ENCODE data around the gene TMPRSS2.

The TMPRSS2 gene

GRCh38 chr21:41487082-41487481 is 20.9 kb downstream of the TMPRSS2 start:
- no peak overlapping the region for H3K4me3 ChIP-seq (ENCODE audit: low read depth in 1 of 2, low read length in 2 of 2)
- H3K4me1 ChIP-seq (ENCODE audit: control insufficient read depth in 1 of 2, insufficient read depth in 2 of 2, low read length in 2 of 2): peaks cover 10 to 22% of the 10 kb centered on the region in 2 donors
- no peak overlapping the region for H3K27ac ChIP-seq (ENCODE audit: low read depth, low read length)
- H3K27me3 ChIP-seq (ENCODE audit: control insufficient read depth in 1 of 2, insufficient read depth in 2 of 2, low read length in 2 of 2): no peaks in the 10 kb centered on the region
- no peaks in the 10 kb centered on the region for H3K9me3 ChIP-seq (ENCODE audit: control insufficient read depth in 1 of 2, low read length in 2 of 2)
- H3K9ac ChIP-seq (ENCODE audit: low read depth in 1 of 2, low read length in 2 of 2): no peak overlapping the region
- H3K36me3 ChIP-seq (ENCODE audit: control insufficient read depth in 1 of 2, insufficient read depth in 2 of 2, low read length in 2 of 2): peaks cover 49 to 80% of the 10 kb centered on the region in 2 donors

DNA sequence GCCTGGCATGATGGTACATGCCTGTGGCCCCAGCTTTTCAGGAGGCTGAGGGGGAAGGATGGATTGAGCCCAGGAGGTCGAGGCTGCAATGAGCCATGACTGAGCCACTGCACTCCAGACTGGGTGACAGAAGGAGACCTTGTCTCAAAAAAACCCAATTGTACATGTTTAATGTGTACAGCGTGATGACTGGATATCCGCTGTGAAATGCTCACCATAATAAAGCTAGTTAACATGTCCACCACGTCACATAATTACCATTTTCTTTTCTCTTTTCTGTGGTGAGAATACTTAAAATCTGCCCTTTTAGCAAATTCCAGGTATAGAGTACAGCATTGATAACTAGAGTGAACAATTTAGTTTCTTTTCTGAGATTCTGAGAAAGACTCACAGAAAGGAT is 24.0 kb downstream of the TMPRSS2 start:
- H3K27ac ChIP-seq (ENCODE audit: low read depth, low read length): no peak overlapping the region
- H3K36me3 ChIP-seq (ENCODE audit: control insufficient read depth in 1 of 2, insufficient read depth in 2 of 2, low read length in 2 of 2): peaks cover 43 to 76% of the 10 kb centered on the region in 2 donors
- no peak overlapping the region for H3K9ac ChIP-seq (ENCODE audit: low read depth in 1 of 2, low read length in 2 of 2)
- no peaks in the 10 kb centered on the region for H3K9me3 ChIP-seq (ENCODE audit: control insufficient read depth in 1 of 2, low read length in 2 of 2)
- H3K4me1 ChIP-seq (ENCODE audit: control insufficient read depth in 1 of 2, insufficient read depth in 2 of 2, low read length in 2 of 2): peaks cover 34 to 48% of the 10 kb centered on the region in 2 donors
- no peaks in the 10 kb centered on the region for H3K27me3 ChIP-seq (ENCODE audit: control insufficient read depth in 1 of 2, insufficient read depth in 2 of 2, low read length in 2 of 2)
- H3K4me3 ChIP-seq (ENCODE audit: low read depth in 1 of 2, low read length in 2 of 2): no peak overlapping the region

GRCh38 chr21:41483415-41483814 is 24.5 kb downstream of the TMPRSS2 start:
- H3K27me3 ChIP-seq (ENCODE audit: control insufficient read depth in 1 of 2, insufficient read depth in 2 of 2, low read length in 2 of 2): no peaks in the 10 kb centered on the region
- no peak overlapping the region for H3K9ac ChIP-seq (ENCODE audit: low read depth in 1 of 2, low read length in 2 of 2)
- H3K4me3 ChIP-seq (ENCODE audit: low read depth in 1 of 2, low read length in 2 of 2): no peak overlapping the region
- no peak overlapping the region for H3K27ac ChIP-seq (ENCODE audit: low read depth, low read length)
- H3K4me1 ChIP-seq (ENCODE audit: control insufficient read depth in 1 of 2, insufficient read depth in 2 of 2, low read length in 2 of 2): peaks cover 40 to 53% of the 10 kb centered on the region in 2 donors
- no peaks in the 10 kb centered on the region for H3K9me3 ChIP-seq (ENCODE audit: control insufficient read depth in 1 of 2, low read length in 2 of 2)
- peaks cover 42 to 76% of the 10 kb centered on the region in 2 donors for H3K36me3 ChIP-seq (ENCODE audit: control insufficient read depth in 1 of 2, insufficient read depth in 2 of 2, low read length in 2 of 2)

- Histone ChIP-seq H3K9ac (ENCODE audit: low read depth in 1 of 2, low read length in 2 of 2) (no peak overlapping the region), H3K36me3 (ENCODE audit: control insufficient read depth in 1 of 2, insufficient read depth in 2 of 2, low read length in 2 of 2) (peaks cover 38 to 76% of the 10 kb centered on the region in 2 donors), H3K4me1 (ENCODE audit: control insufficient read depth in 1 of 2, insufficient read depth in 2 of 2, low read length in 2 of 2) (peaks cover 44 to 57% of the 10 kb centered on the region in 2 donors), H3K27me3 (ENCODE audit: control insufficient read depth in 1 of 2, insufficient read depth in 2 of 2, low read length in 2 of 2) (no peaks in the 10 kb centered on the region), H3K9me3 (ENCODE audit: control insufficient read depth in 1 of 2, low read length in 2 of 2) (no peaks in the 10 kb centered on the region), H3K4me3 (ENCODE audit: low read depth in 1 of 2, low read length in 2 of 2) (no peak overlapping the region), H3K27ac (ENCODE audit: low read depth, low read length) (no peak overlapping the region)
Measured at GRCh38 chr21:41482980-41483379, 25.0 kb downstream of the TMPRSS2 start.

DNA sequence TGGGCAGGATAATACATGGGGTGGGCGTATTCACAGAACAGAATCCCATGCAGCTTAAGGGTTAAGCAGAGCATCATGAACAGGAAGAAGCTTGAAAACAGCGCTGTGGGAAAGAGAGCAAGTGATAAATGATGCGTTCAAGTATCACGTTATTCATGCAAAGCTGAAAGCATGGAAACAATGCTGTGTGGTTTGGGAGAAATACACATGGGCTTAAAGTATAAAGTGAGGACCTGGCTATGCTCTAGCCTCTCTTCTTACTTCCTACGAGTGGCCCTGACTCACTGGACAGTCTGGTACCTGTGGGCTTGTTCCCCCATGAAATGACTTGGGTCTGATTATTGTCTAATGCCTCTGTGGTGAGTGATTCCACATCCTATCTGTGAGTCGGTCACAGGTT is 25.7 kb downstream of the TMPRSS2 start:
- H3K36me3 ChIP-seq (ENCODE audit: control insufficient read depth in 1 of 2, insufficient read depth in 2 of 2, low read length in 2 of 2): peaks cover 34 to 74% of the 10 kb centered on the region in 2 donors
- no peak overlapping the region for H3K27ac ChIP-seq (ENCODE audit: low read depth, low read length)
- H3K27me3 ChIP-seq (ENCODE audit: control insufficient read depth in 1 of 2, insufficient read depth in 2 of 2, low read length in 2 of 2): no peaks in the 10 kb centered on the region
- H3K4me1 ChIP-seq (ENCODE audit: control insufficient read depth in 1 of 2, insufficient read depth in 2 of 2, low read length in 2 of 2): peaks cover 50 to 64% of the 10 kb centered on the region in 2 donors
- H3K9me3 ChIP-seq (ENCODE audit: control insufficient read depth in 1 of 2, low read length in 2 of 2): no peaks in the 10 kb centered on the region
- no peak overlapping the region for H3K9ac ChIP-seq (ENCODE audit: low read depth in 1 of 2, low read length in 2 of 2)
- no peak overlapping the region for H3K4me3 ChIP-seq (ENCODE audit: low read depth in 1 of 2, low read length in 2 of 2)

DNA sequence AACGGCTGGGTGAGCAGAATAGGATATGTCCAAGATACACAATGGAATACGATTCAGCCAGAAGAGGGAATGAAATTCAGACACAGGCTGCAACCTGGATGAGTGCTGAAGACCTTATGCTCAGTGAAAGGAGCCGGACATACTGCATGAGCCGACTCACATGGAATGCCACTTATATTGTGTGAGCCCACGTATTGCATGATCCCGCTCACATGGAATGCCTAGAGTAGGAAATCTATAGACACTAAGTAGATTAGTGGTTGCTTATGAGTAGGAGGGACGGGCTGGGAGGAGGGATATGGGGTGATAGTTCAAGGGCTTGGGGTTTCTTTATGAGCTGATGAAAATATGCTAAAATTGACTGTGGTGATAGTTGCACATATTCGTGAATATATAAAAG is 26.8 kb downstream of the TMPRSS2 start:
- peaks cover 28 to 74% of the 10 kb centered on the region in 2 donors for H3K36me3 ChIP-seq (ENCODE audit: control insufficient read depth in 1 of 2, insufficient read depth in 2 of 2, low read length in 2 of 2)
- H3K4me3 ChIP-seq (ENCODE audit: low read depth in 1 of 2, low read length in 2 of 2): no peak overlapping the region
- H3K27ac ChIP-seq (ENCODE audit: low read depth, low read length): no peak overlapping the region
- H3K9ac ChIP-seq (ENCODE audit: low read depth in 1 of 2, low read length in 2 of 2): no peak overlapping the region
- no peaks in the 10 kb centered on the region for H3K9me3 ChIP-seq (ENCODE audit: control insufficient read depth in 1 of 2, low read length in 2 of 2)
- H3K4me1 ChIP-seq (ENCODE audit: control insufficient read depth in 1 of 2, insufficient read depth in 2 of 2, low read length in 2 of 2): peaks cover 51 to 61% of the 10 kb centered on the region in 2 donors
- no peaks in the 10 kb centered on the region for H3K27me3 ChIP-seq (ENCODE audit: control insufficient read depth in 1 of 2, insufficient read depth in 2 of 2, low read length in 2 of 2)

GRCh38 chr21:41480086-41480690 is 27.8 kb downstream of the TMPRSS2 start:
- no peaks in the 10 kb centered on the region for H3K9me3 ChIP-seq (ENCODE audit: control insufficient read depth in 1 of 2, low read length in 2 of 2)
- H3K27ac ChIP-seq (ENCODE audit: low read depth, low read length): peak overlapping the region; percentile 46
- peaks cover 28 to 70% of the 10 kb centered on the region in 2 donors for H3K36me3 ChIP-seq (ENCODE audit: control insufficient read depth in 1 of 2, insufficient read depth in 2 of 2, low read length in 2 of 2)
- no peak overlapping the region for H3K9ac ChIP-seq (ENCODE audit: low read depth in 1 of 2, low read length in 2 of 2)
- H3K4me1 ChIP-seq (ENCODE audit: control insufficient read depth in 1 of 2, insufficient read depth in 2 of 2, low read length in 2 of 2): peaks cover 51 to 61% of the 10 kb centered on the region in 2 donors
- peak overlapping the region in 1 of 2 donors; percentile 20 for H3K4me3 ChIP-seq (ENCODE audit: low read depth in 1 of 2, low read length in 2 of 2)
- H3K27me3 ChIP-seq (ENCODE audit: control insufficient read depth in 1 of 2, insufficient read depth in 2 of 2, low read length in 2 of 2): no peaks in the 10 kb centered on the region

- Histone ChIP-seq H3K4me3 (ENCODE audit: low read depth in 1 of 2, low read length in 2 of 2) (no peak overlapping the region), H3K36me3 (ENCODE audit: control insufficient read depth in 1 of 2, insufficient read depth in 2 of 2, low read length in 2 of 2) (peaks cover 24 to 66% of the 10 kb centered on the region in 2 donors), H3K27ac (ENCODE audit: low read depth, low read length) (peak overlapping the region; percentile 46), H3K27me3 (ENCODE audit: control insufficient read depth in 1 of 2, insufficient read depth in 2 of 2, low read length in 2 of 2) (no peaks in the 10 kb centered on the region), H3K9ac (ENCODE audit: low read depth in 1 of 2, low read length in 2 of 2) (no peak overlapping the region), H3K4me1 (ENCODE audit: control insufficient read depth in 1 of 2, insufficient read depth in 2 of 2, low read length in 2 of 2) (peaks cover 51 to 61% of the 10 kb centered on the region in 2 donors), H3K9me3 (ENCODE audit: control insufficient read depth in 1 of 2, low read length in 2 of 2) (no peaks in the 10 kb centered on the region)
Measured at GRCh38 chr21:41479686-41480085, 28.3 kb downstream of the TMPRSS2 start.

- H3K9ac ChIP-seq (ENCODE audit: low read depth in 1 of 2, low read length in 2 of 2): peak overlapping the region in 1 of 2 donors; percentile 7
- peak overlapping the region in 1 of 2 donors; percentile 0 for H3K4me3 ChIP-seq (ENCODE audit: low read depth in 1 of 2, low read length in 2 of 2)
- peaks cover 51 to 56% of the 10 kb centered on the region in 2 donors for H3K4me1 ChIP-seq (ENCODE audit: control insufficient read depth in 1 of 2, insufficient read depth in 2 of 2, low read length in 2 of 2)
- peaks cover 16 to 59% of the 10 kb centered on the region in 2 donors for H3K36me3 ChIP-seq (ENCODE audit: control insufficient read depth in 1 of 2, insufficient read depth in 2 of 2, low read length in 2 of 2)
- H3K9me3 ChIP-seq (ENCODE audit: control insufficient read depth in 1 of 2, low read length in 2 of 2): no peaks in the 10 kb centered on the region
- no peaks in the 10 kb centered on the region for H3K27me3 ChIP-seq (ENCODE audit: control insufficient read depth in 1 of 2, insufficient read depth in 2 of 2, low read length in 2 of 2)
- H3K27ac ChIP-seq (ENCODE audit: low read depth, low read length): peak overlapping the region; percentile 3
Measured at GRCh38 chr21:41478319-41479177, 29.4 kb downstream of the TMPRSS2 start.

- Histone ChIP-seq H3K36me3 (ENCODE audit: control insufficient read depth in 1 of 2, insufficient read depth in 2 of 2, low read length in 2 of 2) (peaks cover 19 to 64% of the 10 kb centered on the region in 2 donors), H3K27me3 (ENCODE audit: control insufficient read depth in 1 of 2, insufficient read depth in 2 of 2, low read length in 2 of 2) (no peaks in the 10 kb centered on the region), H3K4me3 (ENCODE audit: low read depth in 1 of 2, low read length in 2 of 2) (peak overlapping the region in 1 of 2 donors; percentile 0), H3K9me3 (ENCODE audit: control insufficient read depth in 1 of 2, low read length in 2 of 2) (no peaks in the 10 kb centered on the region), H3K9ac (ENCODE audit: low read depth in 1 of 2, low read length in 2 of 2) (no peak overlapping the region), H3K4me1 (ENCODE audit: control insufficient read depth in 1 of 2, insufficient read depth in 2 of 2, low read length in 2 of 2) (peaks cover 48 to 52% of the 10 kb centered on the region in 2 donors), H3K27ac (ENCODE audit: low read depth, low read length) (peak overlapping the region; percentile 3)
Measured at GRCh38 chr21:41477641-41478318, 30.2 kb downstream of the TMPRSS2 start.
